GM21515 (cell line): ENCODE results near the gene CPNE1.
"Not testable (repeated sequence)": the region's sequence is repeated elsewhere in the genome, so short reads cannot be mapped to it uniquely, and the experiment has no call there.

Experiments used
- ATAC-seq: cut with Tn5 transposase; IDR thresholded peaks from one replicate; pipeline ENCODE4 v1.9.1; 2021; ENCODE audit not compliant: unreplicated experiment

The CPNE1 gene

GRCh38 chr20:35698298-35699126 lies 33.8 kb upstream of the CPNE1 start:
- ATAC-seq: peak; percentile 33

- ATAC-seq: no peak
These were observed 33.1 kb upstream of the CPNE1 start for GRCh38 chr20:35697696-35698297.

- no peak for ATAC-seq
These were observed 31.3 kb upstream of the CPNE1 start for GRCh38 chr20:35695978-35696377.

- no peak for ATAC-seq
These were observed 30.6 kb upstream of the CPNE1 start for GRCh38 chr20:35695245-35695749.

- ATAC-seq: no peak
These were observed 25.6 kb upstream of the CPNE1 start for GRCh38 chr20:35690265-35690664.

GRCh38 chr20:35686872-35687271 lies 22.2 kb upstream of the CPNE1 start:
- not testable (repeated sequence) for ATAC-seq

- not testable (repeated sequence) for ATAC-seq
These were observed 20.7 kb upstream of the CPNE1 start for GRCh38 chr20:35685368-35685767.

GRCh38 chr20:35681960-35682359 lies 17.3 kb upstream of the CPNE1 start:
- no peak for ATAC-seq

GRCh38 chr20:35680452-35681183 lies 15.9 kb upstream of the CPNE1 start:
- no peak for ATAC-seq

- no peak for ATAC-seq
These were observed 10.2 kb upstream of the CPNE1 start for GRCh38 chr20:35674921-35675320.

GRCh38 chr20:35673884-35674283 lies 9.2 kb upstream of the CPNE1 start:
- ATAC-seq: no peak

- ATAC-seq: no peak
These were observed 5.0 kb upstream of the CPNE1 start for GRCh38 chr20:35669681-35670080.

- ATAC-seq: no peak
These were observed 4.5 kb upstream of the CPNE1 start for GRCh38 chr20:35669221-35669620.

GRCh38 chr20:35665949-35666288 lies 1.2 kb upstream of the CPNE1 start:
- no peak for ATAC-seq

- peak; percentile 25 for ATAC-seq
These were observed 909 bp downstream of the CPNE1 start for GRCh38 chr20:35663516-35664465.

GRCh38 chr20:35662551-35662950 lies 2.1 kb downstream of the CPNE1 start:
- no peak for ATAC-seq

GRCh38 chr20:35661908-35662307 lies 2.8 kb downstream of the CPNE1 start:
- ATAC-seq: no peak

GRCh38 chr20:35661053-35661452 lies 3.6 kb downstream of the CPNE1 start:
- no peak for ATAC-seq

- no peak for ATAC-seq
These were observed 4.4 kb downstream of the CPNE1 start for GRCh38 chr20:35660122-35660937.

GRCh38 chr20:35657271-35657670 lies 7.4 kb downstream of the CPNE1 start:
- no peak for ATAC-seq
